A549 (cell line): ENCODE results near the gene FTCD.

Experiments
- NFE2L2 ChIP-seq: fragments of 150-350 bp; conservative IDR thresholded peaks from 2 replicates; pipeline ENCODE4 v1.6.1; 2014; ENCODE audit warnings: low read length
- PHF8 ChIP-seq: fragments of 200-600 bp; sonication (generic); IDR thresholded peaks from 2 replicates; pipeline ENCODE4 v1.6.1; 2016; ENCODE audit warnings: low read depth, mild to moderate bottlenecking, antibody characterized with exemption, moderate library complexity, borderline replicate concordance
- POLR2A ChIP-seq: IDR thresholded peaks from 2 replicates; pipeline ENCODE4 v1.6.1; 2012; ENCODE audit warnings: mild to moderate bottlenecking, low read length
- RAD21 ChIP-seq, 2 experiments: fragments of >200 bp in 1 of 2; sonication (Bioruptor Twin) in 1 of 2; formaldehyde crosslinking in 1 of 2; IDR thresholded peaks in 1 of 2; conservative IDR thresholded peaks in 1 of 2; 2 replicates in 1 of 2; 3 replicates in 1 of 2; pipeline ENCODE4 v1.6.1; 2012 to 2018; ENCODE audit warnings: inconsistent platforms in 1 of 2
- TP53 ChIP-seq: fragments of 250-450 bp; sonication (Bioruptor Pico); IDR thresholded peaks from 2 replicates; pipeline ENCODE4 v1.5.0; 2021; ENCODE audit warnings: mild to moderate bottlenecking, moderate library complexity
- TF ChIP-seq, protein P1 (sequence below): fragments of >200 bp; sonication (Bioruptor Twin); formaldehyde crosslinking; IDR thresholded peaks from 3 replicates; pipeline ENCODE4 v1.5.1; 2016
- TF ChIP-seq, protein P2 (sequence below): fragments of 450-650 bp; IDR thresholded peaks from 2 replicates; pipeline ENCODE4 v1.6.1; 2014; ENCODE audit warnings: antibody characterized with exemption
- TF ChIP-seq, protein P3 (sequence below): IDR thresholded peaks from 2 replicates; pipeline ENCODE4 v1.6.1; 2012

GRCh38 chr21:46116189-46116775, 39.1 kb downstream of the FTCD start:
- TF ChIP-seq, protein P1, sequence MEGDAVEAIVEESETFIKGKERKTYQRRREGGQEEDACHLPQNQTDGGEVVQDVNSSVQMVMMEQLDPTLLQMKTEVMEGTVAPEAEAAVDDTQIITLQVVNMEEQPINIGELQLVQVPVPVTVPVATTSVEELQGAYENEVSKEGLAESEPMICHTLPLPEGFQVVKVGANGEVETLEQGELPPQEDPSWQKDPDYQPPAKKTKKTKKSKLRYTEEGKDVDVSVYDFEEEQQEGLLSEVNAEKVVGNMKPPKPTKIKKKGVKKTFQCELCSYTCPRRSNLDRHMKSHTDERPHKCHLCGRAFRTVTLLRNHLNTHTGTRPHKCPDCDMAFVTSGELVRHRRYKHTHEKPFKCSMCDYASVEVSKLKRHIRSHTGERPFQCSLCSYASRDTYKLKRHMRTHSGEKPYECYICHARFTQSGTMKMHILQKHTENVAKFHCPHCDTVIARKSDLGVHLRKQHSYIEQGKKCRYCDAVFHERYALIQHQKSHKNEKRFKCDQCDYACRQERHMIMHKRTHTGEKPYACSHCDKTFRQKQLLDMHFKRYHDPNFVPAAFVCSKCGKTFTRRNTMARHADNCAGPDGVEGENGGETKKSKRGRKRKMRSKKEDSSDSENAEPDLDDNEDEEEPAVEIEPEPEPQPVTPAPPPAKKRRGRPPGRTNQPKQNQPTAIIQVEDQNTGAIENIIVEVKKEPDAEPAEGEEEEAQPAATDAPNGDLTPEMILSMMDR = no peak
- TF ChIP-seq RAD21 (conservative IDR thresholded peaks at IDR 0.05 in 1 of 2, IDR thresholded peaks at IDR 0.05 in 1 of 2) (no peak), NFE2L2 (no peak), POLR2A (no peak), TP53 (CRISPR knock-in tag) (no peak), PHF8 (no peak)
- TF ChIP-seq, protein P2, sequence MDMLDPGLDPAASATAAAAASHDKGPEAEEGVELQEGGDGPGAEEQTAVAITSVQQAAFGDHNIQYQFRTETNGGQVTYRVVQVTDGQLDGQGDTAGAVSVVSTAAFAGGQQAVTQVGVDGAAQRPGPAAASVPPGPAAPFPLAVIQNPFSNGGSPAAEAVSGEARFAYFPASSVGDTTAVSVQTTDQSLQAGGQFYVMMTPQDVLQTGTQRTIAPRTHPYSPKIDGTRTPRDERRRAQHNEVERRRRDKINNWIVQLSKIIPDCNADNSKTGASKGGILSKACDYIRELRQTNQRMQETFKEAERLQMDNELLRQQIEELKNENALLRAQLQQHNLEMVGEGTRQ = no peak
- TF ChIP-seq, protein P3, sequence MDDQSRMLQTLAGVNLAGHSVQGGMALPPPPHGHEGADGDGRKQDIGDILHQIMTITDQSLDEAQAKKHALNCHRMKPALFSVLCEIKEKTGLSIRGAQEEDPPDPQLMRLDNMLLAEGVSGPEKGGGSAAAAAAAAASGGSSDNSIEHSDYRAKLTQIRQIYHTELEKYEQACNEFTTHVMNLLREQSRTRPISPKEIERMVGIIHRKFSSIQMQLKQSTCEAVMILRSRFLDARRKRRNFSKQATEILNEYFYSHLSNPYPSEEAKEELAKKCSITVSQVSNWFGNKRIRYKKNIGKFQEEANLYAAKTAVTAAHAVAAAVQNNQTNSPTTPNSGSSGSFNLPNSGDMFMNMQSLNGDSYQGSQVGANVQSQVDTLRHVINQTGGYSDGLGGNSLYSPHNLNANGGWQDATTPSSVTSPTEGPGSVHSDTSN = no peak
